Endothelial cell of umbilical vein (primary cell): ENCODE results near the gene CPSF7. TPM values are rescaled to one million over a fixed set of nuclear protein-coding genes. Genes with fewer than 3 reads are reported as not detected.

Source experiments
- BruUV-seq: library from RNA; stranded (reverse); fragments of 400-500 nt; replicated peaks from 2 replicates; lab custom pipeline; 2021; lab: Mats Ljungman, UMichigan
- CTCF ChIA-PET: fragments of 300-600, 350-600 bp; sonication (Branson Sonifier 250); formaldehyde crosslinking; loops from one replicate; lab custom pipeline; 2021; ENCODE audit warnings: antibody characterized with exemption, inconsistent platforms; lab: Charles Lee
- POLR2A ChIA-PET: fragments of 300-600, 350-600 bp; sonication (Branson Sonifier 250); formaldehyde crosslinking; loops from one replicate; lab custom pipeline; 2021; ENCODE audit warnings: antibody characterized with exemption, inconsistent platforms; lab: Charles Lee
- DNase-seq: peaks from one replicate; pipeline ENCODE4 v3.0.0-alpha.2; 2011; ENCODE audit warnings: low read depth, low spot score
- FAIRE-seq: peaks from 2 replicates; lab custom pipeline; 2011; peaks lifted over from hg19 to GRCh38; lab: Jason Lieb, UNC
- H2AFZ ChIP-seq: 2 replicates; pipeline ENCODE4 v1.6.0; 2012; ENCODE audit warnings: low read depth, low read length, control low read depth, inconsistent platforms
- H3K27ac ChIP-seq: 2 replicates; pipeline ENCODE4 v1.5.1; 2011; ENCODE audit warnings: low read depth, mild to moderate bottlenecking, control low read depth, low read length, moderate library complexity; ENCODE audit not compliant: insufficient read depth
- H3K27me3 ChIP-seq, 2 experiments: 2 replicates each; pipeline versions ENCODE4 v1.6.0 to v1.6.1; 2011; ENCODE audit warnings: low read length in 2 of 2, mixed read lengths in 1 of 2; ENCODE audit not compliant: control insufficient read depth in 2 of 2, insufficient read depth in 2 of 2
- H3K36me3 ChIP-seq, 2 experiments: 2 replicates in 1 of 2; 3 replicates in 1 of 2; pipeline ENCODE4 v1.5.1; 2011; ENCODE audit warnings: low read length in 2 of 2, mild to moderate bottlenecking in 1 of 2, moderate library complexity in 1 of 2; ENCODE audit not compliant: control insufficient read depth in 2 of 2, insufficient read depth in 2 of 2; ENCODE audit errors: extremely low read depth in 1 of 2
- H3K4me1 ChIP-seq: 3 replicates; pipeline ENCODE4 v1.5.1; 2011; ENCODE audit warnings: mild to moderate bottlenecking, low read length; ENCODE audit not compliant: control insufficient read depth, insufficient read depth; ENCODE audit errors: extremely low read depth
- H3K4me2 ChIP-seq: 2 replicates; pipeline ENCODE4 v1.6.1; 2011; ENCODE audit warnings: low read length, control low read depth, mixed read lengths; ENCODE audit not compliant: insufficient read depth
- H3K4me3 ChIP-seq, 3 experiments: fragments of 200-600 bp in 1 of 3; sonication (generic), shearing (Covaris generic) in 1 of 3; replicated peaks in 1 of 3; 2 replicates each; pipeline ENCODE4 v1.5.1; 2011 to 2016; ENCODE audit warnings: control low read depth in 3 of 3, low read length in 3 of 3, mild to moderate bottlenecking in 2 of 3, inconsistent platforms in 1 of 3, low read depth in 1 of 3, moderate library complexity in 1 of 3; ENCODE audit not compliant: insufficient read depth in 1 of 3
- H3K79me2 ChIP-seq: 2 replicates; pipeline ENCODE4 v1.6.0; 2012; ENCODE audit warnings: low read length, inconsistent platforms; ENCODE audit not compliant: control insufficient read depth, insufficient read depth
- H3K9ac ChIP-seq: replicated peaks from 2 replicates; pipeline ENCODE3; 2011; ENCODE audit warnings: low read length, control low read depth; ENCODE audit not compliant: insufficient read depth; ENCODE audit errors: extremely low read depth
- H3K9me1 ChIP-seq: replicated peaks from 3 replicates; pipeline ENCODE4 v1.6.0; 2011; ENCODE audit warnings: mild to moderate bottlenecking, low read length; ENCODE audit not compliant: control insufficient read depth, insufficient read depth; ENCODE audit errors: extremely low read depth
- H3K9me3 ChIP-seq: replicated peaks from 2 replicates; pipeline ENCODE4 v1.5.1; 2012; ENCODE audit warnings: low read length, inconsistent platforms; ENCODE audit not compliant: control insufficient read depth, insufficient read depth
- H4K20me1 ChIP-seq: replicated peaks from 2 replicates; pipeline ENCODE3; 2011; ENCODE audit warnings: mild to moderate bottlenecking, low read length; ENCODE audit not compliant: control insufficient read depth, insufficient read depth; ENCODE audit errors: extremely low read depth
- CTCF ChIP-seq, 2 donors: IDR thresholded peaks; 1 replicate in 1 of 2; 2 replicates in 1 of 2; pipeline ENCODE4 v1.5.1; 2011; ENCODE audit warnings: low read length in 2 of 2, mild to moderate bottlenecking in 2 of 2, moderate library complexity in 2 of 2, control low read depth in 1 of 2, inconsistent platforms in 1 of 2, low read depth in 1 of 2; ENCODE audit not compliant: insufficient read depth in 1 of 2; ENCODE audit errors: extremely low read depth in 1 of 2
- EZH2 ChIP-seq: IDR thresholded peaks from 2 replicates; pipeline ENCODE4 v1.6.1; 2012; ENCODE audit warnings: borderline replicate concordance, low read depth, mild to moderate bottlenecking, moderate library complexity, low read length, inconsistent platforms; ENCODE audit not compliant: severe bottlenecking
- FOS ChIP-seq: IDR thresholded peaks from 2 replicates; pipeline ENCODE4 v1.6.1; 2011; ENCODE audit warnings: mild to moderate bottlenecking, low read length, moderate library complexity, borderline replicate concordance; ENCODE audit not compliant: insufficient read depth
- GATA2 ChIP-seq: IDR thresholded peaks from 2 replicates; pipeline ENCODE4 v1.7.0; 2011; ENCODE audit warnings: low read depth, mild to moderate bottlenecking, moderate library complexity, mixed read lengths, low read length; ENCODE audit not compliant: insufficient read length, insufficient read depth
- JUN ChIP-seq: IDR thresholded peaks from 2 replicates; pipeline ENCODE4 v1.6.1; 2011; ENCODE audit warnings: borderline replicate concordance, low read depth; ENCODE audit not compliant: insufficient read length, insufficient read depth
- MAX ChIP-seq: IDR thresholded peaks from 2 replicates; pipeline ENCODE4 v1.6.1; 2011; ENCODE audit not compliant: insufficient read depth, insufficient read length
- MYC ChIP-seq: IDR thresholded peaks from one replicate; pipeline ENCODE4 v1.6.1; 2011; ENCODE audit warnings: mild to moderate bottlenecking, low read depth, low read length
- POLR2A ChIP-seq: IDR thresholded peaks from 2 replicates; pipeline ENCODE4 v1.6.1; 2012; ENCODE audit warnings: low read depth, mild to moderate bottlenecking, control low read depth, low read length
- POLR2AphosphoS5 ChIP-seq: IDR thresholded peaks from 2 replicates; pipeline ENCODE4 v1.6.1; 2012; ENCODE audit warnings: low read depth, mild to moderate bottlenecking, control low read depth, low read length, moderate library complexity; ENCODE audit not compliant: insufficient read depth
- dilution Hi-C: fragments of 300-500 bp; cut with MboI; formaldehyde crosslinking; loops from one replicate; pipeline ENCODE4 v1.15.0; 2019; ENCODE audit warnings: low sequenced_read_pairs; ENCODE audit not compliant: extremely low pct_ligation_motif_present
- intact Hi-C: fragments of 100-400 bp; cut with micrococcal nuclease; formaldehyde crosslinking; loops from one replicate; pipeline ENCODE4 v1.10.0; 2022
- polyA plus RNA-seq, 4 experiments: library from polyadenylated mRNA; depleted of rRNA in 3 of 4; stranded (reverse) in 3 of 4; unstranded in 1 of 4; fragments of >200 nt; gene quantifications; 2 replicates each; pipeline versions ENCODE4 v1.2.1 to v1.2.3, GENCODE V29; 2011 to 2012; ENCODE audit warnings: missing spikeins in 1 of 4
- total RNA-seq: library from RNA; stranded (reverse); gene quantifications from 2 replicates; pipeline ENCODE4 v1.2.3, GENCODE V29; 2021

The CPSF7 gene
- total and polyA plus RNA-seq, 2 donors (not counting 3 experiments of a cell fraction or from before 2014, with no cell fraction given): 77.0 to 88.4 TPM

- ChIA-PET CTCF (interaction anchor here (1.3 to 1.9 kb wide), 2 partner anchors 18 to 63 kb away, joined by 4 to 6 read pairs; no protein-coding TSS in a partner anchor), POLR2A (no interaction called here)
- BruUV-seq: no TSS peak
- H3K27me3 ChIP-seq: no peaks in the 10 kb centered on the region
- no peaks in the 10 kb centered on the region for H3K9me3 ChIP-seq
- DNase-seq (no peak), FAIRE-seq (no peak)
- H3K9ac ChIP-seq: no peak overlapping the region
- no peak overlapping the region for H3K4me2 ChIP-seq
- TF ChIP-seq MYC (no peak), CTCF (IDR thresholded peaks at IDR 0.05; ENCODE audit: extremely low read depth in 1 of 2, insufficient read depth in 1 of 2, low read depth in 1 of 2, low read length in 2 of 2) (no peak), GATA2 (no peak), POLR2AphosphoS5 (no peak), JUN (no peak), FOS (no peak), POLR2A (no peak), EZH2 (no peak), MAX (no peak)
- no peaks in the 10 kb centered on the region for H4K20me1 ChIP-seq
- H3K36me3 ChIP-seq: peaks cover 0 to 7% of the 10 kb centered on the region in 2 experiments
- intact Hi-C loops (no loop called here), dilution Hi-C loops (no loop called here)
- no peak overlapping the region for H2AFZ ChIP-seq
- no peaks in the 10 kb centered on the region for H3K79me2 ChIP-seq
- no peak overlapping the region for H3K27ac ChIP-seq
- H3K4me3 ChIP-seq: no peak overlapping the region
- no peaks in the 10 kb centered on the region for H3K4me1 ChIP-seq
- H3K9me1 ChIP-seq: no peaks in the 10 kb centered on the region
These were observed 23.9 kb upstream of the CPSF7 start for GRCh38 chr11:61453695-61454094.
